Body of pancreas (tissue), 4 donors: ENCODE measurements around the gene PCSK6.

Experiments
- CTCF ChIP-seq, 7 experiments: fragments of 450-650 bp in 4 of 7; fragments of 200-600 bp in 3 of 7; sonication (generic) in 3 of 7; IDR thresholded peaks; one replicate each; pipeline ENCODE4 v1.5.1; 2016 to 2019; ENCODE audit warnings: antibody characterized with exemption in 7 of 7
- POLR2A ChIP-seq, 3 donors: fragments of 450-650 bp; IDR thresholded peaks; one replicate each; pipeline ENCODE4 v1.6.1; 2016; ENCODE audit warnings: antibody characterized with exemption in 3 of 3, mild to moderate bottlenecking in 2 of 3

- TF ChIP-seq CTCF (IDR thresholded peaks at IDR 0.05), result no peak
- no peak for TF ChIP-seq POLR2A (IDR thresholded peaks at IDR 0.05)
Measured at GRCh38 chr15:101456057-101456739, 33.3 kb downstream of the PCSK6 start.
